ENCODE measurements around the gene TTC36.

- TF ChIP-seq CTCF (CRISPR knock-in tag; IDR thresholded peaks at IDR 0.05), result no peak
- no peak for TF ChIP-seq U2AF2 (IDR thresholded peaks at IDR 0.05; ENCODE audit: low read depth, low read length)
- no peak for TF ChIP-seq TEAD3 (CRISPR knock-in tag; optimal IDR thresholded peaks at IDR 0.05; ENCODE audit: borderline replicate concordance)
- no peak for TF ChIP-seq USF2 (IDR thresholded peaks at IDR 0.05; ENCODE audit: low read depth, low read length)
- TF ChIP-seq USF2 (CRISPR knock-in tag; IDR thresholded peaks at IDR 0.05; ENCODE audit: borderline replicate concordance), result no peak
- TF ChIP-seq TAF1 (CRISPR knock-in tag; IDR thresholded peaks at IDR 0.05), result no peak
- no peak for TF ChIP-seq ATF7 (IDR thresholded peaks at IDR 0.05)
- TF ChIP-seq ATF7 (CRISPR knock-in tag; IDR thresholded peaks at IDR 0.05), result no peak
- TF ChIP-seq, protein P1, sequence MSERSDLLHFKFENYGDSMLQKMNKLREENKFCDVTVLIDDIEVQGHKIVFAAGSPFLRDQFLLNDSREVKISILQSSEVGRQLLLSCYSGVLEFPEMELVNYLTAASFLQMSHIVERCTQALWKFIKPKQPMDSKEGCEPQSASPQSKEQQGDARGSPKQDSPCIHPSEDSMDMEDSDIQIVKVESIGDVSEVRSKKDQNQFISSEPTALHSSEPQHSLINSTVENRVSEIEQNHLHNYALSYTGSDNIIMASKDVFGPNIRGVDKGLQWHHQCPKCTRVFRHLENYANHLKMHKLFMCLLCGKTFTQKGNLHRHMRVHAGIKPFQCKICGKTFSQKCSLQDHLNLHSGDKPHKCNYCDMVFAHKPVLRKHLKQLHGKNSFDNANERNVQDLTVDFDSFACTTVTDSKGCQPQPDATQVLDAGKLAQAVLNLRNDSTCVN (CRISPR knock-in tag; IDR thresholded peaks at IDR 0.05; ENCODE audit: borderline replicate concordance), result no peak
- no peak for TF ChIP-seq ELF4 (CRISPR knock-in tag; IDR thresholded peaks at IDR 0.05; ENCODE audit: borderline replicate concordance)
- TF ChIP-seq SMARCE1 (IDR thresholded peaks at IDR 0.05; ENCODE audit: borderline replicate concordance), result no peak
- no peak for TF ChIP-seq ZNF776 (CRISPR knock-in tag; IDR thresholded peaks at IDR 0.05)
- TF ChIP-seq ZNF546 (CRISPR knock-in tag; conservative IDR thresholded peaks at IDR 0.05), result no peak
- no peak for TF ChIP-seq RNF219 (CRISPR knock-in tag; IDR thresholded peaks at IDR 0.05)
- no peak for TF ChIP-seq SMC3 (IDR thresholded peaks at IDR 0.05; ENCODE audit: low read length)
Measured at GRCh38 chr11:118527109-118527508, at the start of gene TTC36.

All from HepG2 (cell line).